SKM-1 (cell line): Measurements from ENCODE around the gene POU2F1.
"Not testable (repeated sequence)": the region's sequence is repeated elsewhere in the genome, so short reads cannot be mapped to it uniquely, and the experiment has no call there.

Experiments used
- DNase-seq: peaks from one replicate; lab custom pipeline; 2025; ENCODE audit not compliant: unreplicated experiment; lab: John Stamatoyannopoulos, UW

The POU2F1 gene

DNA sequence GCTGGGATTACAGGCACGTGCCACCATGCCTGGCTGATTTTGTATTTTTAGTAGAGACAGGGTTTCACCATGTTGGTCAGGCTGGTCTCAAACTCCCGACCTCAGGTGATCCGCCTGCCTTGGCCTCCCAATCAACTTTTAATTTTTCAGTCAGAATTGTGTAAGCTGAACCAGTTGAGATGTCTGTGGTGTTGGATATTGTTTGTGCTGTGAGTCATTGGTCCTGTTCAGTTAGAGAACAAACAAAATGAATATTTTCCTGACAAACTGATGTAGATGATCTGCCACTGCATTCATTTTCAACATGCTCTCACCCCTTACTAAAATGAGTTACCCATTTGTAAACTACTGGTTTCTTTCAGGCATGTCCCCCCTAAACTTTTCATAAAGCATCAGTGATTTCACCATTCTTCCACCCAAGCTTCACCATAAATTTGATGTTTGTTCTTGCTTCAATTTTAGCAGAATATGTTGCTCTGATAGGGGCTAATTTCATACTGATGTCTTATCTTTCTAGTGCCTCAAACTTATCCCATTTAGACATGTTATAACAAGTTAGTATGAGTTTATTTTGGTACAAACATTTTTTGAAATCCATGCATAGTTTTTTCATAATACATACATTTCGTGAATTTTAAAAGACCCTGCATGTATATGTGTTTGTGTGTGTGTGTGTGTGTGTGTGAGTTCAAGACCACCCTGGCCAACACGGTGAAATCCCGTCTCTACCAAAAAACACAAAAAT lies 15.2 kb upstream of the POU2F1 start:
- DNase-seq = not testable (repeated sequence)

DNA sequence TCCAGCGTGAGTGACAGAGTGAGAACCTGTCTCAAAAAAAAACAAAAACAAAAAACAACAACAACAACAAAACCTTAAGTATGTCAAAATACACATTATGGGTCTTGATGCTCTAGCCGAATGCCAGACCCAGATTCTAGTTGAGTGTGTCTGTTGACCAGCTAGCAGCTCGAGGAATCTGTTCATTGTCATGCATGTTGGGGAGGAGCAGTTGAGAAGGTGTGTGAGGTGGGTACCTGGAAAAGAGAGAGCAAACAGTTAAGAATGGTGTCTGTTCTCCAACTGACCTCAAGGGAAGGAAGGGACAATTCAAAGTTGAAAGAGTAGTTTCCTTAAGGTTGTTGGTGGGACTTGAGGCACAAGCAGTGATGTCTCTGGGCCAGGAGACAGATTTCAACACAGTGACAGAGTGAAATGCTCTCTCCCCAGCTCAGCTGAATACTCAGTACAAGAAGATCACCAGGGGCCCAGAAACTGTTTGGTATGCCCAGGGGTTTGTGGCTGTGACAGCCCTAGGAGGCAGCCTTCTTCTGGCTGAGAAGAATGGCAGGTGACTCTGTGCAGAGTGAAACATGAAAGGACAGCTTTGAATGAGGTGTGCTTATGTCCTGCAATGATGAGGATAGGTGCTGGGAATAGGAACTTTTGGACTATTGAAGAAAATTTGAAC lies 14.4 kb upstream of the POU2F1 start:
- no peak for DNase-seq

DNA sequence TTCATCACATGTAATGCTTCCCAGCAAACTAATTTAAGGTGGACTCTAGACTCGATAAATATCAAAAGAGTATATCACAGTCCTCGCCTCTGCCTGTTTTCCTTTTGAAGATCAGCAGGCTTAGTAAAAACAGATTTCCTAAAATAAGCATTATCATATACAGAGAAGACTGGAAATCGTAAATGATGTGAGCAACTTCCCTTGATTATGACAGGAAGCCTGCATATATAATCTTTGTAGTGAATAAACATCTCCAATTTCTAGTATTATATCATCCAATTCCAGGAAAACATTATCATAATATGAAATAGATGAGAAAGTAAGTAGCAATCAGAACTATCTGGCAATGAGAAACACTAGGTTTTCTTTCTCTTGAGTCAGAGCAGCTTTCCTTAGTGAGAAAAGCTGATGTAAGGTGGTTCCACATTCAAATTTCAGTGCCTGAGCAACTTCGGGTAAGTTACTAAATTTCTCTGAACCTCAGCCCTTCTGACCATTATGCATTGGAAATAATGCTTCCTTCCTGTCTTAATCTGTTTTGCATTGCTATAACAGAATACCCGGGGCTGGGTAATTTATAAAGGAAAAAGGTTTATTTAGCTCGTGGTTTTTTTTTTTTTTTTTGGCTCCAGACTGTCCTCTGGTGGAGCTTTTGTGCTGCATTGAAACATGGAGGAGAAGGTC lies 12.6 kb upstream of the POU2F1 start:
- DNase-seq = no peak

GRCh38 chr1:167208624-167208976 lies 12.1 kb upstream of the POU2F1 start:
- no peak for DNase-seq

DNA sequence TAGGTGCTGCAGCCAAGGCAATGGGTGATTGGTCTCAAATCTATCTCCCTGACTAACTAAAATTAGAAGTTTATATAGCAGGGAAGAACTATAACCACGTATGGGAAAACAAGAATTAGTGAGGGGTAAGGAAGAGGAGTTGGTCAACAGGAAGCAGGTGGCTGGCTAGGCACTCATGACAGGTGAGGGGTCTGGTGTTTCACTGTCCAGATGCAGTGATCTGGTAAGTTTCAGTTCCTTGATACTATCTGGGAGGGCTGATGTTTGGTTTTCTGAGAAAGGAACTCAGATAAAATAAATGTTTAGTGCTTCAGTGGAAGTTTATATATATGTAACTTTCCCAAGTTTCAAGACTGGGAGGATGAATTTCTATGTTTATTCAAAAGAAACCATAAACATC lies 11.6 kb upstream of the POU2F1 start:
- DNase-seq = no peak

- DNase-seq = no peak
These were observed 9.6 kb upstream of the POU2F1 start for GRCh38 chr1:167210966-167211674.

- no peak for DNase-seq
These were observed 8.7 kb upstream of the POU2F1 start for GRCh38 chr1:167212025-167212424.

DNA sequence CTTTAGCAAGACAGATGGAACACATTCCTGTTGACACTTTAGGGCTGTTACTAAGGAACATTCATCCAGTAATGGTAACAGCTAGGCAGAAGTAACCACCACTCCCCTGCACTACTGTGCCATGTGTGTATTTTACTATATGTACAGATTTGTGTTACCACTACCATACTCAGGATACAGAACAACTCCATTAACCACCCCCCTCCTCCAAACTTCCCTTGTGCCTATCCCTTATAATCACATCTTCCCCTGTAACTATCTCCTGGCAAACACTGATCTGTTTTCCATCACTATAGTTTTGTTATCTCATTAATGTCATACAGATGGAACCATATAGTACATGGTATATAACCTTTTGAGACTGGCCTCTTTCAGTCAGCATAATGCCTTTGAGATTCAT lies 3.9 kb upstream of the POU2F1 start:
- no peak for DNase-seq

DNA sequence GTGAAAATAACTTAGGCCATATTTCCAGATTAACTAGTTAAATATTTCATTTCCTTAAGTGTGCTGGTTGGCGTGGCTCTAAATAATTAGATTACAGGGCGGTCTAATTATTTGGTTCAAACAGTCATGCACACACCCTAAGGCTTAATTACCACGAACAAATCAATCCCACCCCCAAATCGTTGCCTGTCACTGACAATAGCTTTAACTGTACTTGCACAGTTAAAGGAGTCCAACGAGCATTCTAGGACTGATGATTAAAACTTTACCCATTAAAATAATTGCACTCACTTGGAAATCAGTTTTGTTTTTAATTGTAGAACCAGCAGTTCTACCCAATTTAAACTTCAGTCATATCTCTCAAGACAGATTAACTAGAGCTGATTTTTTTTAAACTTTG lies 1.5 kb upstream of the POU2F1 start:
- no peak for DNase-seq

GRCh38 chr1:167219646-167220536 lies 795 bp upstream of the POU2F1 start:
- DNase-seq = peak; percentile 77

DNA sequence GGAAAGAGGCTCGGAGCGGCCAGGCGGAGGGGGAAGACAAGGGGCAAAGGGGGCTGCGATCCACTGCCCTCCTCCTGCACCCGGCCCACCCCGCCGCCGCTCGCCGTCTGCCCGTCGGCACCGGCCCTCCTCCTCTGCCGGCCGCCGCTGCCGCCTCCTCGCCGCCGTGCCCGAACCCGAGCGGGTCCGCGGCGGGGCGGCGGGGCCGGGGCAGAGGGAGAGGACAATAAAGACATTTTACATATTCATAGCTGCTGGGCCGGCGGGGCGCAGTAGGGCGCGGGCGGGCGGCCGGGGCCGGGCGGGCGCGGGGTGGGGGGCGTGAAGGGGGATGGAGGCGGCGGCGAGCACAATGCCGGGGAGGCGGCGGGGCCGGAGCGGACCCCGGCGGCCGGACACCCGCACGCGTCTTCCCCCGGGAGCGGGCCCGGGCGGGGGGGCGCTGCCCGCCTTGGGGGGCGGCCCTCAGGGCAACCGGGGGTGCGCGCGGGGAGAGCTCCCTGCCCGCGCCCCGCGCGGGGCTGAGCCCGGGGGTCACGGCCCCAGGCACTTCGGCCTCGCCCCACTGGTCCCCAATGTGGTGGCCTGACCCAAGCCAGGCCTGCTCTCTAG lies 546 bp downstream of the POU2F1 start:
- DNase-seq = no peak

DNA sequence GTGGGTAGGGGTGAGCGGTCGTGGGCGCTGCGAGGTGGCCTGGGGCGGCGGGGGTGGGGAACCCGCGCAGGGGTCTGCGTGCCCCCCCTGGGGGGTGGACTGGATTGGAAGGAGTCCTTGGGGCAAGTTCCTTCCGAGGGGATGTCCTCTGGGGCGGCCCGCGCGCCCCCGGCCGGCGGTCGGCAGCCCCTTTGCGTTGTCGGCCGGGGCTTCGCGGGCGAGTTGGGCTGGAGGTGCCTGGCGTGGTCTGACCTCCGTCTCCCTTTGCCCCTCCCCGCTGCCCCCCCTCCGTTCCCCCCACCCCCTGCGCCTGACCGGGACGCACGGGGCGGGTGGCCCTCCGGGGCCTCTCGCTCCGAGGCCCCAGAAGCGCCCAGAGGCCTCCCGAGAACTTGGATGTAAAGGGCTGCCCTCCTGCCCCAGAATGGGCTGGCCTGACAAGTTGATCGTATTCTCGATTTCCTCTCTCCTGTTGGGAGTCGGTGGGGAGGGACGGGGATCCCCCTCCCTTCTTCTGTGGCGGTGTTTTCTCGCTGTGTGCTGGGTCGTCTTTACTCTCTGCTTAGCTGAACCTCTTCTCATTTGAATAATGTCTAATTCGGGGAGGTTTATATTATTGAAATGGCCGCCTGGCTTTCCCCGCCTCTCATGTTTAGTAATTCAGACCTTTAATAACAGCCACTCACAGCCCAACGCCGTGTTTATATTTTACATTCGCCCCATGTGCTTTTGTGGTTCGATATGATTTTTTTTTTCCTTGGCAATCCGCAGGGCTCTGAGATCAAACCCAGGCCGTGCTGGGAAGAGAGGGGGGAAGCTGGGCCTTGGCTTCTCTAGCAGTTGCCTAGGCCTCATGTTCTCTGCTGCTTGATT lies 1.3 kb downstream of the POU2F1 start:
- peak; percentile 83 for DNase-seq

GRCh38 chr1:167223144-167224103 lies 2.7 kb downstream of the POU2F1 start:
- no peak for DNase-seq

- DNase-seq = not testable (repeated sequence)
These were observed 4.1 kb downstream of the POU2F1 start for GRCh38 chr1:167224734-167225235.

- no peak for DNase-seq
These were observed 5.2 kb downstream of the POU2F1 start for GRCh38 chr1:167225920-167226319.

GRCh38 chr1:167227934-167228378 lies 7.3 kb downstream of the POU2F1 start:
- DNase-seq = peak; percentile 45

DNA sequence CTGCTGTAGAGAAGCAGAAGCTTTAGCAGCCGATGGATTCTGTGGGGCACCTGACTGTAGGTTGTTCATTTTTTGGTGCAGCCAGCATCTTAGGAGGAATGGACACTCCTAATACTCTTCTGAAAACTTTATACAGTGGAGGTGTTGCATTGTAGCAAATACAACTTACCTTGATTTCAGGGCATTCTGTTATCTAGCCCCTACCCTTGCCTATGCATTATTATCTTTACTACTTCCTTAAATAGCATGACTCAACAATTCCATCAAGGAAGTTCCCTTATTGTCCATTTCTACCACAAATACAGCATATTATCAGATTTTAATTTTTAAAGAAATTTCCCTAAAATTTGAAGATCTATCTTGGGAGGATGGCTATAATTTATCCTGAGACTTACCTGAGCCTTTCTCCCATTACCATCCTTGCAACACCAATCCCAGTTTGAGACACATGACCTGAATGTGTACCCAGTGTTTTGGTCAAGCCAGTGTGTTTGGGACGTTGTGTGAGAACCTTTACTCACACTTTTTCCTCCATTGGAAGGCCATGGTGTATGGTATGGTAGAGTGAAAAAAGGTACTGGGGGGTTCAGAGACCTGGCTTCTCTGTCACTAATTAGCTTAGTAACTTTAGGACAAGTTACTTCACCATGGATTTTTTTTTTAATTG lies 9.2 kb downstream of the POU2F1 start:
- DNase-seq = peak; percentile 92
